HG03108 (cell line): ENCODE measurements around the gene SLC25A22.

ENCODE experiments used
- ATAC-seq: cut with Tn5 transposase; IDR thresholded peaks from one replicate; pipeline ENCODE4 v1.9.1; 2021; ENCODE audit warnings: moderate library complexity; ENCODE audit not compliant: unreplicated experiment

Gene SLC25A22

GRCh38 chr11:798093-798713, at the start of gene SLC25A22:
SLC25A22 (minus strand) TSS chr11:798281; CDS start chr11:795006, 3,275 bp downstream.
- peak; percentile 42 for ATAC-seq

DNA sequence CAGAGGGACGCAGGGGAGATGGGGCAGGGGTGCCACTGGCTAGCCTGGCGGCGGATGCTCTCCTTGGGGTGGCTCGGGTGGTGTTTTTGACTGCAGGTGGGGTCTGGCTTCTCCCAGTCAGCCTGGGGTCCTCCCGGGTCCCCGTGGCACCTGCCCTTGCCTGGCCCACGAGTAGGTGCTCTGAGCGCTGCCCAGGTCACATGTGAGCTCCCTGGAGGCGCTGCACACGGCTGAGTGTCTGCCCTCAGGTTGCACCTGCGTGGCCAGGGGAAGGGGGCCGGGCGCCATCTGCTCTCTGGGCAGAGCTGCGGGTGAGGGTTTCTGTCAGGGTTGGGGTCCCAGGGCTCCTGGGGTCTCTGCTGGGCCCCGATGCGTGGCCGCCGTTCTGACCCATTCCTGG, 49.8 kb upstream of the SLC25A22 start:
- ATAC-seq: no peak

- ATAC-seq: no peak
These were observed 48.5 kb upstream of the SLC25A22 start for GRCh38 chr11:846496-847098.

DNA sequence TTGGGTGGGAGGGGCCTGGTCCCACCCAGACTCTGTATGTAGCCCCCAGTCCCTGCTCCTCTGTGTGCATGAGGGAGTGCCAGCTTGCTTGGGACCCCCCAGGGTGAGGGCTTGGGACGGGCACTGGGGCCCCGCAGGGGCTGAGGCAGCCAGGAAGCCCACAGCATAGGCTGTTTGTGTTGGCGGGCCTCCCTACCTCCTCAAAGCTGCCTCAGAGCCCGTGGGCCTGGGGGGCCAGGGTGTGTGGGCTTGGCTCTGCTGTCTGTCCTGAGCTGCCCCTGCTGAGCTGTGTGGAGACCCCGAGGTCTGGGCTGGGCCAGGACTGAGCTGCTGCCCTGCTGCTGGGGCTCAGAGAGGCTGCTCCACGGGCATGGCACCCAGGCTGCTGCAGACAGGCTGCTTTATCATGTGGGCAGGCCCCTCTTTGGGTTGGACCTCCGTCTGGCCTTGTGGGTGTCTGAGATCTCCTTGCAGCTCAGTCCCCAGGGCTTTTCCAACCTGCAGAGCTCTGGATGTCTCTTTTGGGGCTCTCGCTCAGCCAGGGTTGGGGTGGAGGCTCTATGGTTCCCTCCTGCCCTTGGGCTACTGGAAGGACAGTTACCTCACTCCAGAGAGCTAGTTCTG, 47.9 kb upstream of the SLC25A22 start:
- ATAC-seq: no peak

- ATAC-seq: no peak
These were observed 46.9 kb upstream of the SLC25A22 start for GRCh38 chr11:844693-845644.

DNA sequence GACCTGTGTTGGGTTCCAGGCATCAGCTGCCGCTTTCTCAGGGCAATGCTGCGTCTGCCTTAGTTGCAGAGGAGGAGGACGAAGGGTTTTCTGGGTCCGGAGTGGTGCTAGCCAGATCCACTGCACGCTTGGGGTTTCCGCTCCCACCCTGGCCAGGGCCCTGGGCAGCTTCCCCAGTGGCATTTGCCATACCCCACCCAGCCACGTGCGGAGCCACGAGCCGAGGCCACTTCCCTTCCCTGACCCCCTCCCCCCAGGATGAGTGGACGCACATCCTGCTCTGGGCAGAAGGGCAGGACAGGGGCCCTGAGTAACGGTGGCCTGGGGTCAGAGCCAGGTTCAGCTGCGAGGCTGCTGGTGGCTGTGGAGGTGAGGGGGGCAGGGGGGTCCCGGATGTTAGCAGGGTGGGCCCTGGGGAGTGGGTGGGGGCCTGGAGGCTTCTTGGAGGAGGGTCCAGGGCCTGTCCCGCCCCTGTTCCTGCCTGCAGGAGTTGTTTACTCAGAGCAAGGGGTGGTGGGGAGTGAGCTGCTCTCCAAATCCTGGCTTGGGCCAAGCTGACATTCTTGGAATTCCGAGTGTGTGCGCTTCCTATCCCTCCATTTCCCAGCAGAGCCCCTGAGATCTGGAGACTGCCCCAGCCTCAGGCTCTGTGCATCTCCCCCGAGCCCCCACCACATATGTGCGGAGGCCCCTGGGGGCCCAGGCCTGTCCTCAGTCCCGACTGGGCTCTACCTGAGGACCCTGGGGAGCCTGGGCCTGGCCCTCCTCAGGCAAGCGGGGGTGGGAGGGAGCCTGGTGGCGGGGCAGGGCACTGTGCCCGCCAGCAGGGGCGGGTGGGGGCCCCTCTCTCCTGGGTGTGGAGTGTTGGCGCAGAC, 46.0 kb upstream of the SLC25A22 start:
- no peak for ATAC-seq

DNA sequence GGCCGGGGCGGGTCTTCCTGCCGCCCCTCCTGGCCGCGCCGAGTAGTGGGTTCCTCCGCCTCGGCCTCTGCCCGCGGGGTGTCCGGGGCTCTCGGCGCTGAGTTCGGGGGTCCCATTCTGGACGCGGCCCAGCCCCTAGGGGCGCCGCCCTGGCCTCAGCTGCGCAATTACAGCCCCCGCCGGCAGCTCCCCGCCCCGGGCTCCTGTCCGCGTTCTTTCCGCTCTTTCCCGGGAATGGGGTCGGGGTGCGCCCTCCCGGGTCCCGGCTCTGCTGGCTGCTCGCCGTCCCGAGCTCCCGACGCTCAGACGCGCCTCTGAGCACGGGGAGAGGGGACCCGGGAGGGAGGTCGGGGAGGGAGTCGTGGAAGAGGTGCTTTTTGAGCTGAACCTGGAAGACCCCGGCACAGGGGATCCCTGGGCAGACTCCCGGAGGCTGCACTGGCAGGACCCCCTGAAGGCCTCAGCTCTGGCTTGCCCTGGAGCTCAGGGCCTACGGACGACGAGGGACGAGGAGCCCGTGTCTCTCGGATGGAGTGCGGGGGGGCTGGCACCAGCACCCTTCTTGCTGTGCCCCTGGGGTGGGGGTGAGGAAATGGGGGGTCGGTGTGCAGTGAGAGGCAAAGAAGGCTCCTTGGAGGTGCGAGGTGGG, 45.1 kb upstream of the SLC25A22 start:
- ATAC-seq: no peak

GRCh38 chr11:842370-843002, 44.4 kb upstream of the SLC25A22 start, which contains the start of the genes POLR2L and TSPAN4:
POLR2L (minus strand) TSS chr11:842529; CDS start chr11:842508, 21 bp downstream.
TSPAN4 (plus strand) TSS chr11:842852; CDS start chr11:850305, 7,453 bp downstream.
- ATAC-seq: peak; percentile 57

DNA sequence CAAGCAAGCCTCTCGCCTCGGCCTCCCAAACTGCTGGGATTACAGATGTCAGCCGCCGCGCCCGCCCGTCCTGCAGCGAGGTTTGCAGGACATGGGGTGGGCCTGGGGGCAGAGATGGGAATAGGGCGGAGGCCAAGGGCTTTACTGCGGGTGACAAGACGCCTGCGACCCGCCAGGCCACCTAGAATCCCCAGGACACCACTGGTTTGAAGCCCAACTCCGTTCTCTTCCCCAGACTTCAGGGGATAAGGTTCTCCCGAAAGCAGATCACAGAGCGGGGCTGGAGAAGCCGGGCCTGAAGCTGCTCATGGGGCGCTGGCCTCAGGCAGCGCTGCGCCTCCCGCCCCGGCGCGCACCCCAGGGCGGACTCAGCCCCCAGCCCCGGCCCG, 43.9 kb upstream of the SLC25A22 start:
- ATAC-seq: peak; percentile 18

- no peak for ATAC-seq
These were observed 42.0 kb upstream of the SLC25A22 start for GRCh38 chr11:839875-840617.

DNA sequence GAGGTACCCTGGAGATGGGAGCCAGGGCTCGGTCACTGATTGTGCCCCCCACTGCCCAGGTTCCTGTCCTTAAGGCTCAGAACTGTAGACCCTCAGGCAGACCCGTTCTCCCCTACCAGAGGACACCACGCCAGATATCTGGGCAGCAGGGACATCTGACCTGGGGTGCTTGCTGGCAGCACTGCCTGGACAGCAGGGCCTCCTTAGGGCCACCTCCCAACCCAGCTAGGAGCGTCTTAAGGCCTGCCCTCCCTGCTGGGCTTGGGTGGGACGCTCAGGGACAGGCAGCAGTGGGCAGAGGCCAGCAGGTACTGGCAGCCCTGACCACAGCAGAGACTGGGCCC, 41.2 kb upstream of the SLC25A22 start:
- ATAC-seq: no peak

DNA sequence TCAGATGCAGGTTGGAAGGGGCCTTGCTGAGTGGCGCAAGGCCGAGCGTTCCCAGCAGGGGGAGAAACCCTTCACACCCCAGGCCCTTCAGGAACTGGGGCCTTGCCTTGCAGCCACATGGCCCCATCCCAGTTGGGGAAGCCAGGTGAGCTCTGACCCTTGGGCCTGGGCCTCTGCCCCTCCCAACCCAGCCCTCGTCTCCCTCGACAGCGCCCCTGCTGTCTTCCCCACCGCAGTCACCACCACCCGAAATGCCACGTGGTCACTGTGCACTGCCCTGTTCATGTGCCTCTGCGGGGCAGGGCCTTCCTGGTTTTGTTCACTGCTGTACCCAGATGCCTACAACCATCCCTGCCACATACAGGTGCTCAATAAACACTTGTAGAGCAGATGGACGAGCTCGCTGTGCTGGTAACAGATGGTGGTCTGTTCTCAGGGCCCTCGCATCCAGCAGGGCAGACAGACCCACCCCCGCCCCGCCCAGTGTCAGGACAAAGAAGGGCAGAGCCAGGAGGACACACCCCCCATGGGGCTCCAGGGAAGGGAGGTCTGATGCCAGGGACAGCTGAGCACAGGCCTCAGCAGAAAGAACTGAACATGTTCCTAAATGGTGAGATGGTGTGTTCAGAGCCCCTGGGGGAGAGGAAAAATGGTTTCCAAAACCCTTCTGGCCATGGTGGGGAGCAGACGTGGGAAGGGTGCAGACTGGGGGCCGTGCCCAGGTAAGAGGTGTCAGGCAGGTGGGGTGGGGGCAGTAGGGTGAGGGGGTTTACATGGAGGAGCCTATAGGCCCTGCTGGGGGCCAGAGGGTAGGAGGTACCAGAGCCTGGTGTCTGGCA, 40.6 kb upstream of the SLC25A22 start:
- ATAC-seq: no peak

- ATAC-seq: no peak
These were observed 39.9 kb upstream of the SLC25A22 start for GRCh38 chr11:837990-838307.

DNA sequence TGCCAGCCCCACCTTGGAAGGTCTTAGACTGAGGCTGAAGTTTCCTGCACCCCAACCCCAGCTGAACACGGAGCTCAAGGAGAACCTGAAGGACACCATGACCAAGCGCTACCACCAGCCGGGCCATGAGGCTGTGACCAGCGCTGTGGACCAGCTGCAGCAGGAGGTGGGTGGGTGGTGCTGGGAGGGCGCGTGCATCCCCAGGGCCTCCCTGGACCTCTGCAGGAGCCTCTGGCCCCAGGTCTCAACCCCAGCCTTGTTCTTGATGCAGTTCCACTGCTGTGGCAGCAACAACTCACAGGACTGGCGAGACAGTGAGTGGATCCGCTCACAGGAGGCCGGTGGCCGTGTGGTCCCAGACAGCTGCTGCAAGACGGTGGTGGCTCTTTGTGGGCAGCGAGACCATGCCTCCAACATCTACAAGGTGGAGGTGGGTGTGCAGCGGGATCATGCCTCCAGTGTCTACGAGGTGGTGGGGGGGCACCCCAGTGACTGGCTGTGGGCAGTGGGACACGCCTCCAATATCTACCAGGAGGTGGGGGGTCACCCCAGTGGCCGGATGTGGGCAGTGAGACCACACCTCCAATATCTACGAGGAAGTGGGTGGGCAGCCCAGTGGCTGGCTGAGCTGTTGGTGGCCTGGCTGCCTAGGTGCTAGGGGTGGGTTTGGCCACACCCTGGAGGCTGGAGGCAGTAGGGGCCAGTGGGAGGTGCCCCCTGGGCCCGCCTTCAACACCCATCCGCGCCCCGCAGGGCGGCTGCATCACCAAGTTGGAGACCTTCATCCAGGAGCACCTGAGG, 39.3 kb upstream of the SLC25A22 start:
- ATAC-seq: no peak

GRCh38 chr11:836700-837099, 38.6 kb upstream of the SLC25A22 start:
- ATAC-seq: no peak

- no peak for ATAC-seq
These were observed 38.2 kb upstream of the SLC25A22 start for GRCh38 chr11:836274-836673.
